ENCODE measurements around the gene PCAT6. TPM values are rescaled to one million over a fixed set of nuclear protein-coding genes. Genes with fewer than 3 reads are reported as not detected.
"Not testable (repeated sequence)": the region's sequence is repeated elsewhere in the genome, so short reads cannot be mapped to it uniquely, and the experiment has no call there.

Gene PCAT6
- total RNA-seq, 4 donors from 2014 or later = 3.4 to 5.1 (median 4.3) TPM

DNA sequence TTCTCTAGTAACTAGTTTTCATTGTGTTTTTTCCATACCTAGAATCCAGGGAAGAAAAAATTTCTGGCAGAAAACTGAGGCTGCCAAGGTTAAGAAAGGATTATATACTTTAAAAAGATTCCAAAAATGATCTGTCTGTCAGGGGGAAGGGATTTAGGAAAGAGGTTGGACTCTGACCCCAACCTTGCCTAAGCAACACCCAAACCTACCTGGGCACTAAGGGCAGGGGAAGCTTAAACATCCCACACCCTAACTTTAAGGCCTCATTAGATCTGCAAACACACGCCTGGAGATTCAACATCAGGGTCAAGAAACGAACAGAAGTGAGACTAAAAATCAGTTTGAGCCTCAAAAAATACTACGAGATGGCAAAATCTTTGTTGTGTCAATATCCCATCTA, 22.0 kb upstream of the PCAT6 start:
- DNase-seq (ENCODE audit: low spot score in 2 of 2) = no peak
- no peak overlapping the region for H3K4me3 ChIP-seq (ENCODE audit: low read depth, poor library complexity, severe bottlenecking)
- TF ChIP-seq POLR2A (IDR thresholded peaks at IDR 0.05) = no peak
- TF ChIP-seq CTCF (IDR thresholded peaks at IDR 0.05) = no peak
- intact Hi-C loops (cut with DNase I; ENCODE audit: low total_unique reads) = no loop called here
- 81 to 84% methylated on average over 3 of the region's 3 CpGs for WGBS, 2 donors

DNA sequence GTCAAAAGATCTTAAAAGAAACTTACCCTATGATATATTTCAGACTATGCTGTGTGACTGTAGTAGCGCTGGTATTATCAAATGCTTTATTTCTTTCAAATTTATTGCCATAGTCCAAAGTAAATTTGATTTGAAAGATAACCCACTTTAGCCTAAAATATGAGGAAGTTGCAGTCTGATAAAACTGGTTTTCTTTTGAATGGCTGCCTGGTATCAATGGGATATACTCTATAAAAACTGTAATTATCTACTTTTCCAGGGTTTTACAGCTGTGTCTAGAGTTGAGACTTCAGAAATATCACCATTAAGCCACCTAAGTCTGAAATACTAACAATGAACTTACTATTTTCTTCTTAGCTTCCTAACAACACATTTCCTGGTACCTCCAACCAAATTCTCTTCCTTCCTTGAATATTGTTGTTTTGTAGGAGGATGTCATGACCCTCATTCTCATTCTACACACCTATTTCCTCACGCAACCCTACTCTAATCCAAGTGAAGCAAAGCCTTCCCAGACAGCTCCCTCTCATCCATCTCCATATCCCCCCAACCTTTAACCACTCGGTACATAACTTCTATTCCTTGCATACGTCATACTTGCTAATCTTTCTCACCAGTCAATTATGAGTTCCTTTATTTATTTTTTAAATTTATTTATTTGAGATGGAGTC, 19.5 kb upstream of the PCAT6 start:
- DNase-seq (ENCODE audit: low spot score in 2 of 2) = no peak
- TF ChIP-seq POLR2A (IDR thresholded peaks at IDR 0.05) = no peak
- TF ChIP-seq CTCF (IDR thresholded peaks at IDR 0.05) = no peak
- no peak overlapping the region for H3K4me3 ChIP-seq (ENCODE audit: low read depth, poor library complexity, severe bottlenecking)
- intact Hi-C loops (cut with DNase I; ENCODE audit: low total_unique reads) = loop anchor here (10.0 kb wide), 1 partner anchor 184 kb away; no protein-coding TSS in a partner anchor
- 88 to 90% methylated on average over 4 of the region's 4 CpGs for WGBS, 2 donors

DNA sequence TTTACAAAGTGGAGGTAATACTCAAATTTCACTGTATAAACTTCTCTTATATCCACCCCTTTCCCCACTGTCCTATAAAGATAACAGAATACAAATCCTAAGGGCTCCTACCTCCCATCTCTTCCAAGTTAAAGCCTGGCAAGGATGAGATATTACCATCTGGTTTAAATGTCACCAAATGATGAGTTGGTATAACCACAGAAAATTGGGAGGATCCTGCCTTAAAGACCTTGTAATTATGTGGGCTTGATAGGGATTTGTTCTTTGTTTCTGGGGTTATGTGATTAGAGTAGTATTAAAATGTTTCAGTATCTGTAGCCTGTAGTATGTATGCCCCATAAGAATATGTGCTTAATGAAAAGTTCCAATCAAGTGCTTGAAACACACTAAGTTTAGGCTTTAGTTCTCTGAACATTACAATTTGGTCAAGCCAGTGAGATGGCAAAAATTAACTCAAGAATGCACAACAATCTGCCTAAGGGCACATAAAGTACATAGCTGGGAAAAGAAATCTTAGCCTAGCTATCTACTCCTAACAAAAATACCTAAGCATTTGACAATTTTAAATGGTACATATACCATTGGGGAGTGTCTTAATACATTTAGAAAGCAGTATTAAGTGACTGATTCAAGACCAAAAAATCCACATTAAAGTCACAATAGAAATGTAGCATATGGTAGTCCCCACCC, 16.6 kb upstream of the PCAT6 start:
- H3K4me3 ChIP-seq (ENCODE audit: low read depth, poor library complexity, severe bottlenecking) = no peak overlapping the region
- DNase-seq (ENCODE audit: low spot score in 2 of 2) = no peak
- TF ChIP-seq POLR2A (IDR thresholded peaks at IDR 0.05) (no peak), CTCF (IDR thresholded peaks at IDR 0.05) (no peak)
- intact Hi-C loops (cut with DNase I; ENCODE audit: low total_unique reads) = loop anchor here (10.0 kb wide), 1 partner anchor 181 kb away; no protein-coding TSS in a partner anchor

GRCh38 chr1:202794931-202795330, 15.8 kb upstream of the PCAT6 start:
- whole genome bisulfite sequencing, 2 donors = 91 to 94% methylated on average over 6 of the region's 6 CpGs
- not testable (repeated sequence) for DNase-seq (ENCODE audit: low spot score in 2 of 2); H3K4me3 ChIP-seq (ENCODE audit: low read depth, poor library complexity, severe bottlenecking)
- intact Hi-C loops (cut with DNase I; ENCODE audit: low total_unique reads) = loop anchor here (10.0 kb wide), 1 partner anchor 180 kb away; no protein-coding TSS in a partner anchor

DNA sequence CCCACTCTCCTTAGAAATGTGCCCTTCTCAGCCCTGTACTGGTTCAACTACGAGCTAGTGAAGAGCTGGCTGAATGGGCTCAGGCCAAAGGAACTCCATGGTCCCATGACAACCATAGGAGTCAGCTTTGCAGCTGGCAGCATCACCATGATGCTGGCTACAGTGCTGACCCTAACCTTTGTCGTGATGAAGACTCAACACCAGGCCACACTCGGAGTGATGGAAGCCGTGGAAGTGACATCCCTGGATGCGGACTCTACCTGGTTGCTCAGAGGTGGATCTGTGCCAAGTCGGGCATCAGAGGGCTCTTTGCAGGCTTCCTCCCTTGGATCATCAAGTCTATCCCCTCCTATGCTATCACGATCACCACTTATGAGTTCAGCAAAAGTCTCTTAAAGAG, 14.1 kb upstream of the PCAT6 start:
- H3K4me3 ChIP-seq (ENCODE audit: low read depth, poor library complexity, severe bottlenecking) = no peak overlapping the region
- TF ChIP-seq POLR2A (IDR thresholded peaks at IDR 0.05) = no peak
- TF ChIP-seq CTCF (IDR thresholded peaks at IDR 0.05) = no peak
- no peak for DNase-seq (ENCODE audit: low spot score in 2 of 2)
- intact Hi-C loops (cut with DNase I; ENCODE audit: low total_unique reads) = loop anchor here (10.0 kb wide), 1 partner anchor 178 kb away; no protein-coding TSS in a partner anchor
- 86 to 87% methylated on average over 7 of the region's 7 CpGs for WGBS, 2 donors

GRCh38 chr1:202798260-202798659, 12.5 kb upstream of the PCAT6 start:
- intact Hi-C loops (cut with DNase I; ENCODE audit: low total_unique reads) = loop anchor here (10.0 kb wide), 1 partner anchor 177 kb away; no protein-coding TSS in a partner anchor
- WGBS, 2 donors = 96 to 99% methylated on average over 4 of the region's 4 CpGs
- no peak for DNase-seq (ENCODE audit: low spot score in 2 of 2)
- H3K4me3 ChIP-seq (ENCODE audit: low read depth, poor library complexity, severe bottlenecking) = no peak overlapping the region
- TF ChIP-seq POLR2A (IDR thresholded peaks at IDR 0.05) = no peak
- no peak for TF ChIP-seq CTCF (IDR thresholded peaks at IDR 0.05)
